Measurements from ENCODE around the gene KHK. TPM values are rescaled to one million over a fixed set of nuclear protein-coding genes. Genes with fewer than 3 reads are reported as not detected.

The KHK gene
- total and polyA plus RNA-seq, 9 of the 15 experiments (the other 6 are each of a cell fraction or from before 2014, with no cell fraction given), result 1.5 to 10.7 (median 5.2) TPM

DNA sequence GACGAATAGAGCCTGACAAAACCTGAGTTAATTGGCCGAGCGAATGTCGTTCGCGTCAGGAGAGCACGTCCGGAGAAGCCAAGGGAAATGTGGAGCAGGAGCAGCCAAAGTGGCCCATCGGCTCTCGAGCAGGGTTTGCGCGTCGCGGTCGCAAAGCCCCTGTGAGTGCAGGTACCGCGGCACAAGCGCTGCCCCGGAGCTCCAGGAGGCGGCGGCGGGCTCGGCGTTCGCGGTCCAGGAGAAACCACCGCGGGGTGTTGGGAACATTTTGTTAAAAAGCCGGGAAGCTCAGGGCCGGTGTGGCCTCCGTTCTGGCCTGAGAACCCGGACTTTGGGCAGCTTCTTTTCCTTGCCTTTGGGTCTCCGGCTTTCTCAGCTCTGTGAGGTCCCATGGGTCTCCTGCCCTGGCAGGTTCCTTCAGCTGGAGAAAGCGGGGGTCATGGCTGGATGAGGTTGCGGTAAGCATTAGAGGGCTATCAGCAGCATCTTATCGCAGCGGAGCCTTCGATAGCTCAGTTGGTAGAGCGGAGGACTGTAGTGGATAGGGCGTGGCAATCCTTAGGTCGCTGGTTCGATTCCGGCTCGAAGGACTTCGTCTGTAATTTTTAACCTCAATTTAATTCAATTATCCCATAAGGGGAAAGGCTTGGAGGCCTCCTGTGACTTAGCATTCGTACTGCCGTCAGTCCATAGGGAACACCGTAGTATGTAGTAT lies 36.1 kb upstream of the KHK start (continued):
- TF ChIP-seq, protein P1, sequence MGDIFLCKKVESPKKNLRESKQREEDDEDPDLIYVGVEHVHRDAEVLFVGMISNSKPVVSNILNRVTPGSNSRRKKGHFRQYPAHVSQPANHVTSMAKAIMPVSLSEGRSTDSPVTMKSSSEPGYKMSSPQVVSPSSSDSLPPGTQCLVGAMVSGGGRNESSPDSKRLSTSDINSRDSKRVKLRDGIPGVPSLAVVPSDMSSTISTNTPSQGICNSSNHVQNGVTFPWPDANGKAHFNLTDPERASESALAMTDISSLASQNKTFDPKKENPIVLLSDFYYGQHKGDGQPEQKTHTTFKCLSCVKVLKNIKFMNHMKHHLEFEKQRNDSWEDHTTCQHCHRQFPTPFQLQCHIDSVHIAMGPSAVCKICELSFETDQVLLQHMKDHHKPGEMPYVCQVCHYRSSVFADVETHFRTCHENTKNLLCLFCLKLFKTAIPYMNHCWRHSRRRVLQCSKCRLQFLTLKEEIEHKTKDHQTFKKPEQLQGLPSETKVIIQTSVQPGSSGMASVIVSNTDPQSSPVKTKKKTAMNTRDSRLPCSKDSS (IDR thresholded peaks at IDR 0.05; ENCODE audit: low read depth, partially characterized antibody), result no peak
- no peak for TF ChIP-seq ETS2 (tag; IDR thresholded peaks at IDR 0.05; ENCODE audit: borderline replicate concordance, poor library complexity, severe bottlenecking)
- TF ChIP-seq ADNP (tag; IDR thresholded peaks at IDR 0.05), result peak; percentile 85
- TF ChIP-seq ZHX1 (conservative IDR thresholded peaks at IDR 0.05; ENCODE audit: low read length), result 0 out of 2 replicates have a peak, but pooled peaks have one; percentile 64
- no peak for TF ChIP-seq SIX5 (IDR thresholded peaks at IDR 0.05; ENCODE audit: borderline replicate concordance in 1 of 2, insufficient read depth in 1 of 2, low read depth in 1 of 2, low read length in 2 of 2)
- TF ChIP-seq NFXL1 (CRISPR knock-in tag; IDR thresholded peaks at IDR 0.05), result no peak
- no peak for TF ChIP-seq ZNF444 (CRISPR knock-in tag; IDR thresholded peaks at IDR 0.05)
- TF ChIP-seq ZNF197 (CRISPR knock-in tag; IDR thresholded peaks at IDR 0.05; ENCODE audit: low read depth), result no peak
- no peak for TF ChIP-seq SFPQ (IDR thresholded peaks at IDR 0.05; ENCODE audit: low read depth, low read length)
- TF ChIP-seq CEBPZ (IDR thresholded peaks at IDR 0.05; ENCODE audit: borderline replicate concordance, low read depth, low read length), result no peak
- TF ChIP-seq KLF1 (tag; IDR thresholded peaks at IDR 0.05), result peak; percentile 99
- no peak for TF ChIP-seq RBM34 (IDR thresholded peaks at IDR 0.05; ENCODE audit: borderline replicate concordance, insufficient read depth, low read length)
- TF ChIP-seq ZNF224 (CRISPR knock-in tag; IDR thresholded peaks at IDR 0.05), result no peak
- no peak for TF ChIP-seq ZSCAN32 (CRISPR knock-in tag; IDR thresholded peaks at IDR 0.05)
- no peak for TF ChIP-seq U2AF1 (optimal IDR thresholded peaks at IDR 0.05; ENCODE audit: low read depth, low read length)
- no peak for TF ChIP-seq GABPA (tag; conservative IDR thresholded peaks at IDR 0.05; ENCODE audit: low read depth)
- TF ChIP-seq MTA3 (IDR thresholded peaks at IDR 0.05; ENCODE audit: borderline replicate concordance), result no peak
